Measurements from ENCODE around the gene TIMM17A. TPM values are rescaled to one million over a fixed set of nuclear protein-coding genes. Genes with fewer than 3 reads are reported as not detected.

The TIMM17A gene
- polyA plus RNA-seq, 1 experiment: 104 TPM

DNA sequence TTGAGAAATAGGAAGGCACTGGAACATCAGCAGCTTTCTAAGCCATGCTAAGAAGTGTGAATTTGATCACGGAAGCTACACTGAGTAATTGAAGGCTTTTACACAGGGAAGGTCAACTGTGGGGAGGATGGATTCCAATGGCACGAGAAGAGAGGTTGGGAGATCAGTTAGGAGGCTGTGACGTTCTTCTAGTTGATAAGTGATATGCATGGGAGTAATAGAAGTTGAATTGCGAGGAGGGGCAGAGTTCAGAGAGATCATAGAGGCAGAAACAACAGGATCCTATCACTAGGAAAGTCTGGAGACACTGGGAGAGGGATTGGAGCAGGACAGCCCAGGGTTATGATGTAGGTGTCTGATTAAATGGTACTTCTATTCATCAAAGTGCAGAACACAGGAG is 25.2 kb upstream of the TIMM17A start:
- no peaks in the 10 kb centered on the region for H3K9me3 ChIP-seq (ENCODE audit: control insufficient read depth, insufficient read depth, low read length)
- TF ChIP-seq, protein P1, sequence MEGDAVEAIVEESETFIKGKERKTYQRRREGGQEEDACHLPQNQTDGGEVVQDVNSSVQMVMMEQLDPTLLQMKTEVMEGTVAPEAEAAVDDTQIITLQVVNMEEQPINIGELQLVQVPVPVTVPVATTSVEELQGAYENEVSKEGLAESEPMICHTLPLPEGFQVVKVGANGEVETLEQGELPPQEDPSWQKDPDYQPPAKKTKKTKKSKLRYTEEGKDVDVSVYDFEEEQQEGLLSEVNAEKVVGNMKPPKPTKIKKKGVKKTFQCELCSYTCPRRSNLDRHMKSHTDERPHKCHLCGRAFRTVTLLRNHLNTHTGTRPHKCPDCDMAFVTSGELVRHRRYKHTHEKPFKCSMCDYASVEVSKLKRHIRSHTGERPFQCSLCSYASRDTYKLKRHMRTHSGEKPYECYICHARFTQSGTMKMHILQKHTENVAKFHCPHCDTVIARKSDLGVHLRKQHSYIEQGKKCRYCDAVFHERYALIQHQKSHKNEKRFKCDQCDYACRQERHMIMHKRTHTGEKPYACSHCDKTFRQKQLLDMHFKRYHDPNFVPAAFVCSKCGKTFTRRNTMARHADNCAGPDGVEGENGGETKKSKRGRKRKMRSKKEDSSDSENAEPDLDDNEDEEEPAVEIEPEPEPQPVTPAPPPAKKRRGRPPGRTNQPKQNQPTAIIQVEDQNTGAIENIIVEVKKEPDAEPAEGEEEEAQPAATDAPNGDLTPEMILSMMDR (IDR thresholded peaks at IDR 0.05; ENCODE audit: low read depth, low read length): no peak
- H3K27me3 ChIP-seq (ENCODE audit: control insufficient read depth, insufficient read depth, low read length): no peaks in the 10 kb centered on the region
- no peak overlapping the region for H3K4me3 ChIP-seq (ENCODE audit: low read depth, low read length)
- DNase-seq (ENCODE audit: low read depth, low spot score): no peak
- POLR2A ChIA-PET: no interaction called here
- CTCF ChIA-PET: no interaction called here
- H3K27ac ChIP-seq (ENCODE audit: low read depth, low read length): no peak overlapping the region

GRCh38 chr1:201930803-201931202 is 24.5 kb upstream of the TIMM17A start:
- TF ChIP-seq, protein P1 (IDR thresholded peaks at IDR 0.05; ENCODE audit: low read depth, low read length): no peak
- CTCF ChIA-PET: no interaction called here

GRCh38 chr1:201933840-201934430 is 21.4 kb upstream of the TIMM17A start:
- TF ChIP-seq, protein P1 (IDR thresholded peaks at IDR 0.05; ENCODE audit: low read depth, low read length): no peak
- ChIA-PET POLR2A (interaction anchor here (0.6 to 1.2 kb wide), 2 partner anchors 12 to 14 kb away, joined by 3 to 4 read pairs; partner anchors contain the start of gene LMOD1), CTCF (interaction anchor here (2.0 kb wide), 1 partner anchor 11 kb away, joined by 10 read pairs; no protein-coding TSS in a partner anchor)
- Histone ChIP-seq H3K9me3 (ENCODE audit: control insufficient read depth, insufficient read depth, low read length) (no peaks in the 10 kb centered on the region), H3K27me3 (ENCODE audit: control insufficient read depth, insufficient read depth, low read length) (no peaks in the 10 kb centered on the region), H3K27ac (ENCODE audit: low read depth, low read length) (peak overlapping the region; percentile 34), H3K4me3 (ENCODE audit: low read depth, low read length) (no peak overlapping the region)
- no peak for DNase-seq (ENCODE audit: low read depth, low spot score)

More at GRCh38 chr1:201930803-201931202, 24.5 kb upstream of the TIMM17A start:
- Histone ChIP-seq H3K27ac (ENCODE audit: low read depth, low read length) (no peak overlapping the region), H3K9me3 (ENCODE audit: control insufficient read depth, insufficient read depth, low read length) (no peaks in the 10 kb centered on the region), H3K4me3 (ENCODE audit: low read depth, low read length) (no peak overlapping the region), H3K27me3 (ENCODE audit: control insufficient read depth, insufficient read depth, low read length) (no peaks in the 10 kb centered on the region)
- DNase-seq (ENCODE audit: low read depth, low spot score): no peak
- POLR2A ChIA-PET: interaction anchor here (0.9 kb wide), 1 partner anchor 14 kb away, joined by 3 read pairs; no protein-coding TSS in a partner anchor

DNA sequence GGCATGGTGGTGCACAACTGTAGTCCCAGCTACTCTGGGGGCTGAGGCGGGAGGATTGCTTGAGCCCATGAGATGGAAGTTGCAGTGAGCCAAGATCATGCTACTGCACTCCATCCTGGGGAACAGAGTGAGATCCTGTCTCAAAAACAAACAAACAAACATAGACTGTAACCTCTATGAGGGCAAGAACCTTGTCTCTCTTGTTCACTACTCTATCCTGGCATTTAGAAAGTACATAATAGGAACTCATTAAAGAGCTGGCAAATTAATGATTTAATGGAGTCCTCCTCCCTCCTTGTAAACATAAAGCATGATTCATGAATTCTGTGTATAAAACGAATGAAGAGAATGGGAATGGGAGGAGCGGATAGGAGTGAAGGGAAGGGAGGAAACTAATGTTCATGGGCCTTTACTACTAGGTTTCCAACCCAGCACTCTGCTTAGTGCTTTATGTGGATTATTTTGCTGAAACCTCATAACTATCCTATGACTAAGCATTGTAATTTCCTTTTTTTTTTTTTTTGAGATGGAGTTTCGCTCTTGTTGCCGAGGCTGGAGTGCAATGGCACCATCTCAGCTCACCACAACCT is 17.6 kb upstream of the TIMM17A start:
- H3K27ac ChIP-seq (ENCODE audit: low read depth, low read length): peak overlapping the region; percentile 92
- no peaks in the 10 kb centered on the region for H3K27me3 ChIP-seq (ENCODE audit: control insufficient read depth, insufficient read depth, low read length)
- DNase-seq (ENCODE audit: low read depth, low spot score): peak; percentile 77
- no peaks in the 10 kb centered on the region for H3K9me3 ChIP-seq (ENCODE audit: control insufficient read depth, insufficient read depth, low read length)
- POLR2A ChIA-PET: interaction anchor here (1.2 to 2.7 kb wide), 5 partner anchors 9 to 42 kb away, joined by 3 to 15 read pairs (median 11); partner anchors contain the start of gene LMOD1
- CTCF ChIA-PET: interaction anchor here (1.7 to 2.1 kb wide), 2 partner anchors 9 to 42 kb away, joined by 4 to 9 read pairs; no protein-coding TSS in a partner anchor
- TF ChIP-seq, protein P1 (IDR thresholded peaks at IDR 0.05; ENCODE audit: low read depth, low read length): no peak
- no peak overlapping the region for H3K4me3 ChIP-seq (ENCODE audit: low read depth, low read length)
